T-helper 17 cell (primary cell): Measurements from ENCODE around the gene CRHR1. TPM values are rescaled to one million over a fixed set of nuclear protein-coding genes. Genes with fewer than 3 reads are reported as not detected.
"Not testable (repeated sequence)": the region's sequence is repeated elsewhere in the genome, so short reads cannot be mapped to it uniquely, and the experiment has no call there.

Source experiments
- ATAC-seq: fragments of 150-1000 bp; cut with Tn5 transposase; 2 replicates; pipeline ENCODE4 v1.10.0; 2021; ENCODE audit warnings: mild to moderate bottlenecking, moderate library complexity
- DNase-seq, 3 donors: peaks; one replicate each; pipeline versions ENCODE4 v3.0.0 to v3.0.0-alpha.2; 2020 to 2021
- H3K9me3 ChIP-seq: one replicate; pipeline ENCODE4 v1.7.0; 2013; ENCODE audit warnings: low read length, mild to moderate bottlenecking; ENCODE audit not compliant: control insufficient read depth, poor library complexity, severe bottlenecking
- H3K27ac Mint-ChIP-seq: one replicate; pipeline ENCODE4 v1.8.0; 2022; ENCODE audit warnings: mild to moderate bottlenecking, moderate library complexity, mixed read lengths
- H3K27me3 Mint-ChIP-seq: one replicate; pipeline ENCODE4 v1.8.0; 2022; ENCODE audit warnings: mixed read lengths
- H3K36me3 Mint-ChIP-seq: one replicate; pipeline ENCODE4 v1.8.0; 2022; ENCODE audit warnings: low read depth, mixed read lengths
- H3K4me1 Mint-ChIP-seq: one replicate; pipeline ENCODE4 v1.8.0; 2022; ENCODE audit warnings: mild to moderate bottlenecking, mixed read lengths
- H3K4me3 Mint-ChIP-seq: one replicate; pipeline ENCODE4 v1.8.0; 2022; ENCODE audit warnings: mild to moderate bottlenecking, moderate library complexity, mixed read lengths
- total RNA-seq, 4 donors: library from RNA in 2 of 4; stranded (reverse) in 2 of 4; gene quantifications; one replicate each; pipeline ENCODE4 v1.2.3 and lab custom pipeline; 2022 to 2026

CRHR1 gene
- total RNA-seq, 2 donors from 2014 or later, result not detected

DNA sequence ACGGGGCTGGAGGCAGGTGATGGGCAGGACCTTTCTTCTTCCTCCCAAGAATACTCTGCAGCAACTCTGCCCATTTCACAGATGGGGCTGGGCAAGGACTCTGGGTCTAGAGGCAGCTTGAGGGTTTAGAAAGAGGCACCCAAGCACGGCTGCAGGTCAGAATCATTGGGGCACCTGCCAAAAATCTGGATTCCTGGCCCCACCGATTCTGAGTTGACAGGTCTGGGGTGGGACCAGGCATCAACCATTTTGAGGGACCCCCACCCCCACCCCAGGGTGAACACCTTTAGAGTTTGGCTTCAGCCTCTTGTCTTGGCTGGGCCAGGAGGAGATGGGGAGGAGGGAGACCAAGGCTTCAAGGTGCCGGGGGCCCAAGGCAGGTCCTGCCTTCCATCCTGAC lies 65.9 kb downstream of the CRHR1 start:
- no peak for DNase-seq
- no peaks in the 10 kb centered on the region for H3K36me3 Mint-ChIP-seq
- peaks cover 3% of the 10 kb centered on the region for H3K4me1 Mint-ChIP-seq
- H3K27me3 Mint-ChIP-seq, result peaks cover 16% of the 10 kb centered on the region
- no peak for ATAC-seq
- no peak overlapping the region for H3K4me3 Mint-ChIP-seq
- H3K9me3 ChIP-seq, result no peaks in the 10 kb centered on the region
- no peak overlapping the region for H3K27ac Mint-ChIP-seq

DNA sequence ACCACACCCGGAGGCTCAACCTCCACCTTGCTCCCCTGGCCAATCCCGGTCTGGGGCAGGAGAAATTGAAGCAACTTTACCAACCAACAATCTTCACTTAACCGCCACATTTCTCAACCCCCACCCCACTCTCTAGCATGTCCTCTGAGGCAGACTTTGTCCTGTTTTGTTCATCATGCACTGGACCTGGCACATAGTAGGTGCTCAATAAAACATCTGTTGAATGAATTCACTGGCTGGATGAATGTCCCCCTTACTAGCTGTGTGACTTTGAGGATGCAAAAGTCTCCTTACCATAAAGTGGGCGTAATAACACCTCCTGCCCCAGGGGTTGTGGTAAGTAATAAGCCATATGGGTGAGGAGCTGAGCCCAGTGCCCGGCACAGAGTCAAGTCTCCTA lies 66.3 kb downstream of the CRHR1 start:
- no peak for ATAC-seq
- Mint-ChIP-seq H3K4me1 (peaks cover 3% of the 10 kb centered on the region), H3K27ac (no peak overlapping the region)

DNA sequence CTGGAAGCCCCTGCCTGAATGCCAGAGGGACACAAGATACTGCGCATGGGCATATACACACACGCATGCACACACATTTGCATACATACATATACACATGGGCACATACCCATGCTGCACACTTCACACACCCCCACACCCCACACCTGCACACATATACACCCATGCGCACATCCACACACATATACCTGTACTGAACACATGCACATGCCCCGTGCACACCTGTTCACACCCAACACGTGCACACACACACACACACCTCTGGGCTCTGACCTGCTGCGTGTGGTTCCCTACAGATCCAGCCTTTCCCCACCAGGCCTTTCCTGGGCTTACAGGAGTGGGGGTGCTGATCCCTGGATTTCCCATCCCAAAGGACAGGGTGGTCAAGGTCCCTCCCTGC lies 66.9 kb downstream of the CRHR1 start:
- ATAC-seq, result no peak
- H3K9me3 ChIP-seq, result no peaks in the 10 kb centered on the region
- peaks cover 14% of the 10 kb centered on the region for H3K27me3 Mint-ChIP-seq

More for the DNA sequence above, 66.3 kb downstream of the CRHR1 start:
- DNase-seq, result no peak
- Mint-ChIP-seq H3K4me3 (no peak overlapping the region), H3K36me3 (no peaks in the 10 kb centered on the region), H3K27me3 (peaks cover 16% of the 10 kb centered on the region)
- H3K9me3 ChIP-seq, result no peaks in the 10 kb centered on the region

DNA sequence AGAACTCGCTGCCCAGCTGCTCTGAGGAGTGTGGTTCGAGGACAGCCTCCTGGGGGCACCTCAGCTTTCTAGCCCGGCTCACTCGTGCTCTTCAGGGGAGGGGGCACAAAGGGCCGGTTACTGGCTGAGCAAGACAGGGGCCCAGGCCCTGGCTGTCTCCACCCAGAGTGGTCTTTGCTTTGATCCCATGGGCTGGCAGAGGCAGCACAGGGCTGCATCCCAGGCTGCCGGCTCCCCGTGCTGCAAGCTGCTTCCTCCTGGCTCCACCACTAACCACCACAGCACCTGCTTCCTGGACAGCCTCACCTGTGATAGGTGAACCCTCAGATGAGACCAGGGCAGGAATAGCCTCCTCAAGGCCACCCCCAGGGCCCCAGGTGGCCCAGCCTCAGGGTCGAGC lies 67.3 kb downstream of the CRHR1 start:
- Mint-ChIP-seq H3K27ac (no peak overlapping the region), H3K27me3 (peaks cover 11% of the 10 kb centered on the region), H3K4me1 (peaks cover 3% of the 10 kb centered on the region), H3K36me3 (peaks cover 2% of the 10 kb centered on the region), H3K4me3 (no peak overlapping the region)
- no peak for ATAC-seq
- no peaks in the 10 kb centered on the region for H3K9me3 ChIP-seq
- no peak for DNase-seq

More for the DNA sequence above, 66.9 kb downstream of the CRHR1 start:
- Mint-ChIP-seq H3K36me3 (peaks cover 2% of the 10 kb centered on the region), H3K27ac (no peak overlapping the region), H3K4me3 (no peak overlapping the region), H3K4me1 (peaks cover 3% of the 10 kb centered on the region)
- DNase-seq, result no peak

DNA sequence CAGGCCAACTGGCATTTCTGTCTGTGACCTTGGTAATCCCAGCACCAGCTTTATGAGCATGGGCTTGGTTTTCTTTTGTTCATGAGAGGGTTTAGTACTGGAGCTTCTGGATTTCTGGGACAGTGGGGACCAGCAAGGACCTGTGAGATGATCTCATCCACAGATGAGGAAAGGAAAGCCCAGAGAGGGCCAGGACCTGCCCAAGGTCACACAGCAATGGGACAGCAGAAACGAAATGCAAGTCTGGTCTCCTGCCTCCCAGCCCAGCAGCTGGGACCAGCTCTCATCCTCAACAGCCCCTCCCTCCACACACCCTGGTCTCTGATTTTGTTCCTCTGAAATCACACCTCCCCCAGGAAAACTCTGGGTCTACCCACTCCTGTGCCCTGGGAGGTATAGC lies 67.8 kb downstream of the CRHR1 start:
- no peak overlapping the region for H3K4me3 Mint-ChIP-seq
- peaks cover 3% of the 10 kb centered on the region for H3K4me1 Mint-ChIP-seq
- H3K27me3 Mint-ChIP-seq, result peaks cover 11% of the 10 kb centered on the region
- ATAC-seq (no peak), DNase-seq (no peak)
- H3K9me3 ChIP-seq, result no peaks in the 10 kb centered on the region
- H3K27ac Mint-ChIP-seq, result no peak overlapping the region
- peaks cover 2% of the 10 kb centered on the region for H3K36me3 Mint-ChIP-seq

DNA sequence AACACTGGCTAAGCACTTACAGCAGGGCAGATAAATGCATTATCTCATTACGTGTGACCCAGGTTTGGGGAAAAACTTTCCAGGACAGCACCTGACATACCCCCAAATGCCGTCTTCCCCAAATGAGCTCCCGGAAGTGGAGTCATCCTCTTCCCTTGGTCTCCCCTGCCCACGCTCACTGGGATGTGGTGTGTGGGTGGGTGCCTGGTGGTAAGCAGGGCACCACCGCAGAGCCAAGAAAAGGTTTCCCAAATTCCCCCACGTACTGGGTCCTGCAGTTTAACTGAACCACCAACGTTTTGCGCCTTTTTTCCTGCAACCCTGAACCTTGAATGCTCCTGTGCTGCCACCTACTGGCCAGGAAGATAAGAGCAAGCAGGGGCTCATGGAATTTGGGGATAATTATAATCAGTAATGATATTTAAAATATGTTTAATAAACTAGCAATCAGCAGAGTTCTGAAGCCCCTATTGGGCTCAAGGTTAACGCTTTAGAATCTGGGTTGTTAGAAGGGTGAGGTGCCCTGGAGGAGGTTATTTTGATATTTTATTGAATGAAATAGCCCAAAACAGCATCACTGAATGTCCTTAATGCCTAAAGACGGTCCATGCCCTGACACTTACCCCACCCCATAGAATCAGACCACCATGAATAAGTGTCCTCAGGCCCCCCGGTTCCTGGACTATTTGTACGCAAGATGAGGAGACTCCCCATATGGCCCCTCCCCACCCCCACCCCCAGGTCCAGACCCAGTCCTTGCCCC lies 68.6 kb downstream of the CRHR1 start:
- Mint-ChIP-seq H3K27me3 (peaks cover 12% of the 10 kb centered on the region), H3K27ac (peak overlapping the region; percentile 16), H3K36me3 (peaks cover 2% of the 10 kb centered on the region), H3K4me3 (peak overlapping the region; percentile 33), H3K4me1 (peaks cover 3% of the 10 kb centered on the region)
- ATAC-seq, result peak; percentile 62
- no peaks in the 10 kb centered on the region for H3K9me3 ChIP-seq
- peak; percentile 21 to 60 (median 32) for DNase-seq

DNA sequence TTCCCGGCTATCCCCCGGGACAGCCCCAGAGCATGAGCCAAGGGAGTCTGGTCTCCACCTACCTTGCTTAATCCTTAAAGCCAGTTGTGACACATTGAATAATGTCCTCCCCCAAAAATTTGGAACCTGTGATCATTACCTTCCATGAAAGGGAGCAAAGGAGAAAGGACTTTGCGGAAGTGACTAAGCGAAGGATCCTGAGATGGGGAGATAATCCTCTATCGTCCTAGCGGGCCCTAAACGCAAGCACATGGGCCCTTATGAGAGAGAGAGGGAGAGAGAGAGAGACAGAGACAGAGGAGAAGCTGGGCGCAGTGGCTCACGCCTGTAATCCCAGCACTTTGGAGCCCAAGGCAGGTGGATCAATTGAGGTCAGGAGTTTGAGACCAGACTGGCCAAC lies 70.1 kb downstream of the CRHR1 start:
- Mint-ChIP-seq H3K36me3 (peaks cover 4% of the 10 kb centered on the region), H3K4me1 (peaks cover 3% of the 10 kb centered on the region)

DNA sequence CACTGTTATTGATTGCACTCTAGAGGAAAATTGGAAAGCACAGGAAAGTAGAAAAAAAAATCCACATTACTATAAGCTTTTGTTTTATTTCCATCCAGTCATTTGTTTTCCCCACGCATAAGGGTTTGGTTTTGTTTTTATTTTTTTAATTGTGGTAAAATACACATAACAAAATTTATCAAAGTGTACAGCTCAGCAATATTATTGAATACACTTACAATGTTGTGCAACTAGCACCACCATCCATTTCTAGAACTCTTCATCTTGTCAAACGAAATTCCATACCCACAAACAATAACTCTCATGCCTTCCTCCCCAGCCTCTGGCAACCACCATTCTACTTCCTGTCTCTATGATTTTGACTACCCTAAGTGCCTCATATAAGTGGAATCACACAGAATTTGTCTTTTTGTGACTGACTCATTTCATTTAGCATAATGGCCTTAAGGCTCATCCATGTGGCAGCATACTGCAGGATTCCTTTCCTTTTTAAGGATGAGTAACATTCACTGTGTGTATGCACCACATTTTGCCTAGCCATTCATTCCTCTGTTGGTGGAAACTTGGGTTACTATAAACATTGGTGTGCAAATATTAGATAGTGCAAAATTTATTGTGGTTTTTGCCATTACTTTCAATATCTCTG lies 71.7 kb downstream of the CRHR1 start:
- Mint-ChIP-seq H3K4me3 (no peak overlapping the region), H3K27ac (no peak overlapping the region), H3K36me3 (peaks cover 6% of the 10 kb centered on the region)

More for the DNA sequence above, 70.1 kb downstream of the CRHR1 start:
- ATAC-seq (no peak), DNase-seq (no peak)
- H3K27me3 Mint-ChIP-seq, result peaks cover 22% of the 10 kb centered on the region
- H3K9me3 ChIP-seq, result no peaks in the 10 kb centered on the region
- H3K4me3 Mint-ChIP-seq, result no peak overlapping the region
- H3K27ac Mint-ChIP-seq, result no peak overlapping the region

DNA sequence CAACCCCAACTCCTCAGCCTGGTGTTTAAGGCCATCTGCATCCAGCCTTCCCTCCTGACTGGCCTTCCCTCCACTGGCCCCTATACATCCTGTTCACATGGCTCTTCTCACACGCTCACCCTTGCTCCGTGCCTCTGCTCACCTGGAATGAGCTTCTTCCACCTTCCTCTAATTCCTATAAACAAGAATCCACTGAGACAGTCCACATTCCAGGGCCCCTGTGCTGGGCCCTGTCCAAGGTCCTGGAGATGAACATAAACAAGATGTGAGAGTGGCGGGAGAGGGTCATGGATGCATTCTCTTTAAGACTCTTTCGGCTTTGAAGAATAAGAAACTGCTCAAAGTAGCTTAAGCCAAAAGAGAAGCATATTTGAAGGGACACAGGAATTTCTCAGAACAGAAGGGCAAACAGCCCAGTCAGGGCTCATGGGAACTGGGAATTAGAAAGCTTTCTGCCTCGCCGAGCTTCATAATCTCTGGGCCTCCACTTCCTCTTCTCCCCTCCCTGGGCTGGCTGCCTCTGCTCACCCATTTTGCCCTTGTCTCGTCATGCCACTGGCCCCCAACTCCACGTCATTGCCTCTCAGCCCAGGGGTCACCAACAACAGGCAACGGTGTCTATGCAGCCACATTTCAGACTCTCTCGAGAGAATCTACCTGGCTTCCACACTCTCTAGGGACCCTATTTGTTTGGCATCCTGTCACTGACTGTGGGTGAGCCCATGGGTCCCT lies 74.0 kb downstream of the CRHR1 start:
- H3K4me1 Mint-ChIP-seq, result no peaks in the 10 kb centered on the region
- H3K27me3 Mint-ChIP-seq, result peaks cover 39% of the 10 kb centered on the region
- peaks cover 6% of the 10 kb centered on the region for H3K36me3 Mint-ChIP-seq
- H3K27ac Mint-ChIP-seq, result no peak overlapping the region
- ATAC-seq (no peak), DNase-seq (no peak)
- H3K9me3 ChIP-seq, result no peaks in the 10 kb centered on the region
- no peak overlapping the region for H3K4me3 Mint-ChIP-seq

More for the DNA sequence above, 71.7 kb downstream of the CRHR1 start:
- peaks cover 38% of the 10 kb centered on the region for H3K27me3 Mint-ChIP-seq
- H3K4me1 Mint-ChIP-seq, result peaks cover 3% of the 10 kb centered on the region
- ATAC-seq (no peak), DNase-seq (no peak)
- no peaks in the 10 kb centered on the region for H3K9me3 ChIP-seq

DNA sequence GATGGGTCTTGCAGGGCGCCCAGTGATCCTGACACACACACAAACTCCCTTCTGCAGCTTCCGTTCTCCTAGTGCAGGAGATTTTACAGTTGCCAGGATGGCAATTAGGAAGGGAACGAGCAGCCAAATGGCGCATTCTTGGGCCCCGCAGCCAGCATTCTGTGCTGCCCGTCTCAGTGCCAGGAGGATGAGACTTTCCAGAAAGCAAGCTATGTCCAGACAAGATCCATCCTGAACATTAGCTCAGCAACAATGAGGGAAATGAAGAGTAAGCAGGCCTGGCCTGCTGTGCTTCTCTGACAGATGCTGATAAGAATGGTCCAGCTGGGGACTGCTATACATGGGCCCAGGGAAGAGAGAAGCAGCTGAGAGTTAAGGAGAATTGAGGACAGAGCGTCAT lies 77.0 kb downstream of the CRHR1 start:
- no peak overlapping the region for H3K27ac Mint-ChIP-seq
- peaks cover 8% of the 10 kb centered on the region for H3K4me1 Mint-ChIP-seq
- peaks cover 55% of the 10 kb centered on the region for H3K27me3 Mint-ChIP-seq
- no peaks in the 10 kb centered on the region for H3K9me3 ChIP-seq
- DNase-seq (no peak), ATAC-seq (no peak)
- H3K4me3 Mint-ChIP-seq, result no peak overlapping the region
- peaks cover 9% of the 10 kb centered on the region for H3K36me3 Mint-ChIP-seq

DNA sequence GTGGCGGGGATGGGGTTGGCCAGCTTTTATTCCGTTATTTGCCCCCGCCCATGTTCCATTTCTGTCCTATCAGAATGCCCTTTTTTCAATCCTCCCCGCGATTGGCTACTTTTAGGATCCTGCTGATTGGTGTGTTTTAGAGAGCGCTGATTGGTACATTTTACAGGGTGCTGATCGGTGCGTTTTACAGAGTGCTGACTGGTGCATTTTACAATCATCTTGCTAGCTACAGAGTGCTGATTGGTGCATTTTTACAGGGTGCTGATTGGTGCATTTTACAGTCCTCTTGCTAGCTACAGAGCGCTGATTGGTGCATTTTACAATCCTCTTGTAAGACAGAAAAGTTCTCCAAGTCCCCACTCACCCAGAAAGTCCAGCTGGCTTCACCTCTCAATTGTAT lies 78.0 kb downstream of the CRHR1 start:
- H3K4me1 Mint-ChIP-seq, H3K9me3 ChIP-seq, H3K4me3 Mint-ChIP-seq, H3K27ac Mint-ChIP-seq, ATAC-seq, DNase-seq, H3K36me3 Mint-ChIP-seq: not testable (repeated sequence)
- H3K27me3 Mint-ChIP-seq, result peaks cover 55% of the 10 kb centered on the region

DNA sequence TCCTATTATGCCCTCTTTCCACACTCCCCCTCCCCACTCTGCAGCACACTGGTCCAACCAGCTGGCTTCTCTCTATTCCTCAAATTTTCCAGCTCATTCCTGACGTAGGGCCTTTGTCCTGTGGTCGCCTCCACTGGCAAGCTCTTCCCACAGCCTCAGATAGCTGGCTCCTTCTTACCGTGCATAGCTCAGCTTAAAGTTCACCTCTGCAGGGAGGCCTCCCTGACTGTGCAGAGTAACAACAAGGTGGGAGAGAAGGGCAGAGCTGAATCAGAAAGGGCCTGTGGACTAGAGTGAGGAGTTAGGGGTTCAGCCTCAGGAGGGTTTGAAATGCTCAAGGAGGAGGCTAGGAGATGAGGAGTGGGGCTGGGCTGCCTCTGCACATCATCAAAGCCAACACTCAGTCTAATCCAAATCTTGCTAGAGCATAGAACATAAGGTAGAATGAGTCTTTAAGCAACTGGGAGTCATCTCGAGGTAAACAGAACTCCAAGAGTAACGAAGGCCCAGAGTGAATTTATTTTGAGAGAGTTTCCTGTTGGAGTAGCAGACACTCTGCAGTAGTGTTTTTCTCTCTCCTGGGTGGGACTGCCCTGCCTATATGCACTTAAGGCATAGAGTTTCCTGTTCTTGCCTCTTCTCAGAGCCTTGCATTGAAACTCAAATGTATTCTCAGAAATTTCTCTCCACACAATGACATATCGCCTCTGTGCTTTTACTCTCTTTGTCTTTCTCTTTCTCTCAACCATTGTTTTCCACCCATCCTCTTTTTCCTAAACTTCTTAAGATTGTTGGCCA lies 79.9 kb downstream of the CRHR1 start:
- DNase-seq (no peak), ATAC-seq (no peak)
- H3K9me3 ChIP-seq, result no peaks in the 10 kb centered on the region
- Mint-ChIP-seq H3K27ac (no peak overlapping the region), H3K36me3 (peaks cover 7% of the 10 kb centered on the region), H3K27me3 (peaks cover 43% of the 10 kb centered on the region), H3K4me1 (peaks cover 14% of the 10 kb centered on the region), H3K4me3 (no peak overlapping the region)

DNA sequence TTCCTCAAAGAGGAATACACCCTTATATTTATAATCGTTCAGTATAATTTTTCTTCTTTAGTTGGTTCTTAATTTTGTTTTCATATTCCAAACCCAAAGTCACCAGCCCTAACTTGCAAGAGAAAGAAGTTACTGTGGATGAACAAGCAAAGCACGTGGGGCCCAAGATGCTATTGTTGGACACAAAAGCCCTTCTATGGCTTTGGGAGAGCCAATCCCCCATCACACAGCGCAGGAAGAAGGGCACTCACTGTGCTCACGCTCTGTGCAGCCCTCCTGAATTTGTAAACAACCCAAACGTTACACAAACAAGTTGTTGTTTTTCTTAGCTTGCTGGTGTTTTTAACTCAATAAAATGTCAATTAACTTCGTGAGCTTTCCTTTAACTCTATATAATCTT lies 83.1 kb downstream of the CRHR1 start:
- no peak overlapping the region for H3K4me3 Mint-ChIP-seq

More for the DNA sequence above, 83.1 kb downstream of the CRHR1 start:
- no peak for ATAC-seq
- no peaks in the 10 kb centered on the region for H3K9me3 ChIP-seq
- Mint-ChIP-seq H3K36me3 (peaks cover 5% of the 10 kb centered on the region), H3K27me3 (peaks cover 22% of the 10 kb centered on the region), H3K4me1 (peaks cover 18% of the 10 kb centered on the region), H3K27ac (no peak overlapping the region)
- DNase-seq, result no peak
